Activated CD8-positive, alpha-beta memory T cell treated with anti-CD3 and anti-CD28 coated beads, Interleukin-2, amount 50 U/mL, for 48 hours (primary cell): ENCODE measurements around the gene SCARB2.

Experiments used
- DNase-seq: peaks from one replicate; pipeline ENCODE4 v3.0.0-alpha.2; 2020

The SCARB2 gene

DNA sequence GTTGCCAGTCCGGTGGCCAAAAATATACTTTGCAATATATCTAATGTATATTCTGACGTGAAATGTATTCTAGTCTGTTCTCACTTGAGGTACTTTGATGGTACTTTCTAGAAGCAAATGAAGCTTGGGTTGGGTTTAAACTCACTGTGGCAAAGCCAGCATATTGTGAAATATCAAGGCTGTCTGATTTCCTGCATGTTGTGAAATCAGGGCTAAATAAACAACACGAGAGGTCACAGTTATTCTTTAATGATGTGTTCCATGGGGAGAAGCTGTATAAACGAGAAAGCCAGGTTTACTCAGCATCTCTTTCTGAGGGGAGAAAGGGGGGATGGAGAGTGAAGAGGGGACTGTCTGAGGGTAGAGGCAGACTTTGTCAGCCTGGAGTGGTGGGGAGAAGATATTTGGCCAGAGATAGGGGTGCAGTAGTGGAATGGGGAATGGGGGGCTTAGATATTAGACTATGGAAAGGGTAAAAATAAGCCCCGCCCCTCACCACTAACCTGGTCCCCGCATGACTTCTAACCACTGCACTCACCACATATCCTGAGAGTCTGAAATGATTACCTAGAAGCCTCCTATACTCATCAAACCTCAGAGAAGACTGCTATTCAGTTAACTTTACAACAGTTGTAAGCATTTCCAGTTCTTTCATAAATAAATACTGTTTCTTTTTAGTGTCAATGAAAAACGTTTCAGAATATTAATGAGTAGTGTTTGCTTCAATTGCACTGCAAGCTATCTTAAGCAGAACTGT lies 5.9 kb upstream of the SCARB2 start:
- DNase-seq: no peak

DNA sequence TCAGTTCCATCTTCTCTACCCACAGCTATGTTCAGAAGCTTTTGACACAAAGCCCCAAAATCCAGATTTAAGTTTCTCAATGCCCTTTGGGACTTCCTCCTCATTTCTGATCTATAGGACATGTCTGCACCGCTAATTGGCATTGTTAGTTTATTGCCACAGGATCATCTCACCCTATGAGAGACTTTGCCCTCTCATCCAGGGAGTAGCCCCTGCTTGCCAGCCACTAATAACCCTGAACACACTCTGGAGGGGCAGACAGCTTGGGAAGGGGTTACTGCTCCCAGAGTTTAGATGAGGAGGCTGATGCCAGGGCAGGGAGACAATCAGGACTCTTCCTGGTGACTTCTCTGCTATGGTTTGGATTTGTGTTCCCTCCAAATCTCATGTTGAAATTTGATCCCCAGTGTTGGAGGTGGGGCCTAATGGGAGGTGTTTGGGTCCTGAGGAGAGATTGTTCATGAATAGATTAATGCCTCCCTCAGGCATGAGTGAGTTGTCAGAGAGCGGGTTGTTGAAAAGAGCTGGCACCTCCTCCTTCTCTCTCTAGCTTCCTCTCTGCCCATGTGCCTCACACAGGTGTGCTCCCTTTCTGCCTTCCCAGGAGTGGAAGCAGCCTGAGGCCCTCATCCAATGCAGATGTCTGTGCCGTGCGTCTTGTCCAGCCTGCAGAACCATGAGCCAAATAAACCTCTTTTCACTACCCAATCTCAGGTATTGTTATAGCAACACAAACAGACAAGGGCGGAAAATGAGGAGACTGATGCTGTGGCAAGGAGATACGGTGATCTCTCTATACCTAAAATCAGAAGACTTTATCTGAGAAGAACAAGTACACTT lies 3.6 kb upstream of the SCARB2 start:
- DNase-seq: no peak

DNA sequence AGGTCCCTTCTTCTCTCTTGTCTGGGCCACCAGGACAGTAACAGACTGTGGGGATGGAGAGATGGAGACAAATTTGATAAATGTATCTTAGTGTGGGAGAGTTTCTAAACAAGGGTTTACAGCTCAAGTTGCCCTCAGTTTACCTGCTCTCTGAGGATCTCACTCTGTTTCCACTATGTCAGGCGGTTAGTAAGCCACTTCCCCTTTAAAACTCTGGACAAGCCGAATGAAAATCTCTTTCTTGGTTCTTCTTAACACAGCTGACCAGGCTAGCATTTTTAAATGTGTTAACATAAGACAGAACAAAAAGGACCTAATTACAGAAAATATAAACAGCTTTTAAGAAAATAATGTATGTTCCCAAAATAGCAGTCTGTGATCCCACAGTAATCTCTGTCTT lies 2.9 kb upstream of the SCARB2 start:
- DNase-seq: no peak

DNA sequence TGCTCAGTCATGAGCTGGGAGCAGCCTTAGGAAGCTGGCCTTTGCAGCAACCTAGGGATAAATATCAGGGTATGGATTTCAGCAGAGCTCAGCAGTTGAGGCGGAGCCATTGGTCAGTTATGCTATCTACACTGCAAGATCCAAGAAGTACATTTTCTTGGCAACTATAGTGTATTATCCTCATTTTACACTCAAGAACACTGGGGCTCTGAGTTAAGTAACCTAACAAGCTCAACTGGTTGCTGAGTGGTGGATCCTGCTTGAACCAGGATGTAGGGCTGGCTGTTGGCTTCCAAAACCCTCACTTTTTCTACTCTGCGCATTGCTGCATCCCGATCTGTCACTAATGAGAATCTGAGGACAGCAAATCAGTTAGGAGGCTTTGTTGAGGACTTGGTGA lies 1.5 kb upstream of the SCARB2 start:
- DNase-seq: no peak

DNA sequence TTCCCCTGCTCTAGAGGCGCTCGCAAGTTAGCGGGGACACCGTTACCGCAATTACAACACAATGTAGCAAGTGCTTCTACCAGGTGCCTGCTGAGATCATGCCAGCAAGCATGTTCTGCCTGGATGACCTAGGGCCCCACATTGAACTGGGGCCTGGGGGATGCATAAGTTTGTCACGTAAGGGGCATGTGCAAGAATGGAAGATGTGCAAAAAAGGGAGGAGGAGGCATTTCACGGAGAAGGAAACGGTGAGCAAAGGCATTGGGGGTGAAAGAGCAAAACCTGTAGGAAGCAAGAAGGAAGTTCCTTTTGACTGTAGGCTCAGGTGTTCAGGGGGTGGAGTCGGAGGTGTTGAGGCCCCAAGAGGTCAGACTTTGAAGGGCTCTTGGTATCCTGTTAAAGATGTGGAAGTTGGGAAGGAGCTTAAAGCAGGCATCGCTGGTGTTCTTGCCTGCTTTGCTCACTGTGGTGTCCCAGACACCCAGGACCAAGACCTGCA lies 602 bp upstream of the SCARB2 start:
- no peak for DNase-seq

DNA sequence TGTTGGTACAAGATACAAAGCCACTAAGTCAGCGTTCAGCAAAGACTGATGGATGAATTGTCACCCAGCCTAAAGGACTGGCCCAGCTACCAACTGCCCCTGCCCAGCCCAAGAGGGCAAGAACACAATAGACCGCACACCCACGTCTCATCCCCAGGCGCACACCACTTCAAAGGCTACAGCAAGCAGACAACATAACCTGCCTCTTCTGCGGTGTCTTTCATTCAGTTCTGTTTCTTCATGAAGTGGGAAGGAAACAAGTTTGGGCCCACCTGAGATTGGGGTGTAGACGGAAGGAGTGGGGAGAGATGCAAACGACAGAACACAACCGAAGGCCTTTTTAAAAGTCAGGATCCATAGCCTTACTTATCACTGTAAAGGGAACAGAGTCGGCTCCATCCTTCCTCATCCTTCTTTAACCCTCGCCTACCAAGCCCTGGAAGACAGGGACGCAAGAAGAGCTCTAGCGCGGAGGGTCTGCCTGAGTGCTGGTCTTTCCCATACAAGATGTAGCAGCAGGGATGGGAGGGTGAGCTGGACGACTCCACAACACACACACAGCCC lies 691 bp downstream of the SCARB2 start:
- DNase-seq: no peak

DNA sequence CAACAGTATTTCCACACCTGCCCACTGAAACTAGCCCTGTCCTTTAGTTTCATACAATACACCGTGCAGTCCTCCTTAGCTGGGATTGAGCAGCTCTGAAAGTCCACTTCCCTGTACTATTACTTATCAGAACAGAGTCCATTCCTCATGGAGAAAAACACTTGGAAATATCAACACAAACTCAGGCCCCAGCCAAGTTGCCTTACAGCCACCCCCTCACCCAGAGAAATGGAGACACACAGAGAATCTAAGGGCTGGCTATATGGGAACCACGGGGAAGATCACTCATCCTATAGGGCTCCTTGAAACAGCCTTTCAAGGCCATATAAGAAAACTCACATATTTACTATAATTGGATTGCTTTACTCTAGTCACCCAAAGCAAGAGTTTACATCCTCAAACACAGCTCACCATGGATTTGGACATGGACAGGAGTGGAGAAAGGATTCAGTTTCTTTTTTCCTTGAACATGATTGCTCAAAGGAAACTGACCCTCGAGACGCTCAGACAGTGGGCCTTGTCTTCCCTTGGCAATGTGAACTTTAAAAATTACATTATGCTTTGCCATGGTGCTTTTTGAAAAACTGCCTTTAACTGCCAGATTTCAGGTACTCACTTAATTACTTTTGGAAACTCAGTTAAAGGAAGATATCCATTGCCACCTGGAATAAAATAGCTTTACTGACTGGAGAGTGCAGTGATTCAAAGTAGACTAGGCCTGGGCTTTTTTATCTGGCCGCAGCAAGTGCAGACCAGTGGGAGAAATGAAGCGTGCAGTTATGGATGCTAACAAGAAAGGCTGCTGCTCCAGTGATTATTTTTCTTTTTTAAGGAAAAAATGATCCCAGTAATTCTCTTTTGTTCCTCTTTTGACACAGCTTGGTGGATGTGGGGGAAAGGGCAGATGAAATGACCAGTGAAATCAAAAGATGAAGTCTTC lies 1.6 kb downstream of the SCARB2 start:
- DNase-seq: no peak

DNA sequence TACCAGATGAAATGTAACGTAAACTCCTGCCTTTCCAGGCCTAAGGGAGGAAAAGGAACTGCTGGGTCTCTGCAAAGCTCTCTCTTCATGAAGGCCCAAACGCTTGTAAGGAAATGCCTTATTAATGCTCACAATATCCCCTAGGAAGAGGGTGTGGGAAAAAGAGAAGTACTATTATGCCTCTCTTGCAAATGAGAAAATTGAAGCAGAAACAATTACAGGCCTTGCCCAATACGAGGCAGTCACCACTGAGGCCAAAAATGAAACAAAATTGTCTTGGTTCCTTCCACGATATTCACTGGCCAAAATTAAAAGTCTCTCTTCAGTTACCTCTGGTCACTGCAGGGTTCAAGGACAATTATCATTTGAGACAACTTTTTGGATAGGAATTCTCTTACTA lies 3.2 kb downstream of the SCARB2 start:
- no peak for DNase-seq

DNA sequence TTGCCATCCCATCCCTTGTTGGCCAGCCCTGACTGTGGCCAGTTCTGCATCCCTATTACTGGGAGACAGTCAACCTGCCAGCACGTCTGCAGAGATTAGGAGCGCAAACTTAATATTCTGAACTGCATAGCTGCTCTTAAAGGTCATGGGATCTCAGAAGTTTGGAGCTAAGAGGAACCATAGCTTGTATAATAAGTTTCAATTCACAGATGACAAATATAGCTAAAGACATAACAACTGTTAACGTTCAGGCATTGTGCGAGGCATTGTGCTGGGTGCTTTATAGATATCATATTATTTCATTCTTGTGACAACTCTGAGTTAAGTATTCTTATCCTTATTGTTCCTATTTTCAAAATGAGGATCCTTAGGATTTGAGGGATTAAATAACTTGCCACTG lies 3.7 kb downstream of the SCARB2 start:
- no peak for DNase-seq

DNA sequence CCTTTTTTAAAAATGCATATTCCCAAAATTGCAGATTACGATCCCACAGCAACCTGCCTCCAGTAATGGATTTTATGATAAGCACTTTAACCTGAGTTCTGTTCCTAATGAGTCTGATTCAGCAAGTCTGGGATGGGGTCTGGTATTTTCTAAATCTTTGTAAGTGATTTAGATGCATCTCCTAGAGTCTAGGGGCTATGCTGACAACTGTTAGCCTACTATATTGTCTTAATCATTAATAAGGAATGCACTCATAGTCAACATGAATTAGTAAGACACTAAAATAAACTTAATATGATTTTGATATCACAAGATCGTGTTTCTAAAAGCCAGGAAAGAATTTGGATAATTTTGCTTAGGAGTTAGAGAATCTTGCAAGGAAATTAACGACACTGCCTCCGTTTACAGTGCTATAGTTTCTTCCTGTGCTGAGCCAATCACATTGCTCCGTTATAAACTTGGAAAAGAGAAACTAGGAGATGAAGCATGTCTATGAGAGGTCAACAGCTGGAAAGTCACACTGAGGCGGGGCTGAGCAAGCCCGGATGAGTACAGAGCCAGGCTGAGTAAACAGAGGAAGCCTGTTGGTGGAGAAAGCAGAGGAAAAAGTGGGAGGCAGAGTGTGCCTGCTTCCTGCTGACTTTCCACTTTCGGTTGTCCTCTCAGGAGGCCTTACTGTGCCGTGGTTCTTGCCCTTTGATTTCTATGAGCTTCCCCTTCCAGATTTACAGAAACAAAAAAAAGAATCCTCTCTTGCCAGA lies 5.4 kb downstream of the SCARB2 start:
- DNase-seq: no peak

DNA sequence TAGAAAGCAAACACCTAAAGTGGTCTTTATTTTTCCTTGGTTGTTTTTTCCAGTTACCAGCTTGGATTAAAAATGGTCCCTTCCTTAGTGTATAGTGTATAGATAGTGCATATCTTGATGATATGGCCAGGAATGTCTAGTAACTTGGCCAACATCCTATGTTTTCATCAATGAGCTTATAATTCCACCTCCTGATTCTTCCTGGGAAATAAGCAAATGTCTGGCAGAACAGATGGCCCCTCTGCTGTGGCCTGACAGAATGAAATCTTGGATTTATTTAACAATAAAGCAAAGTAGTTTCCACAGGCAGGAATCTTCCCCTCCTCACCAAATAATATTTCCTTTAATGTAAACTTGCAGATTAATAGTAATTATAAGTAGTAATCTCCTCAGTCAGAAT lies 6.1 kb downstream of the SCARB2 start:
- no peak for DNase-seq

DNA sequence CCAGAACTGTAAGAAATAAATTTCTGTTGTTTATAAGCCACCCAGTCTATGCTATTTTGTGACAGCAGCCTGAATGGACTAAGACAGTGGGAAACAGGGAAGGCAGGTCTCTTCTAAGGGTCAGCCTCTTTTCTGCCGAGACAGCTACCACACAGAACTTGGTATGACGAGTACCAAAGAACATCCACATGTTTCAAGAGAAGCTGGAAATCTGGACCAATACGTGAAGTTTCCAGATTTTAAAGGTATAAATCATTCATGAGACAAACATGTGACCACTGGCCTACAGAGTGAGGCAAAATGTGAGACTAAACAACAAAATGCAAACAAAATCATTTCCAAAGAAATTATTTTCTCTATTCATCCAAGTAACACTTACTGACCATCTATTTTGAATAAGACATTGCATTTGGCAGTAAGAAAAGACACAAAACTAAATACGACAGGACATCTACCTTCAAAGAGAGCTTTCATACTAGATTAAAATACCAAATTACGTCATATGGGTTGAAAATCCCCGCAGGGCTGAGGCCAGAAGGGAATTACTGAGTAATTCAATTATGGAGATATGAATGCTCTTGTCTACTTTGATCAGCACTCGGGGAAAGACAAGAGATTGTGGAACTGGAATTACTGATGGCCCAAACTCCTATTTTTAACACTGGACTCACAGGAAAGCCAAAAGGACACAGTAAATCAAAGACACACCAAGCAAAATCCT lies 7.2 kb downstream of the SCARB2 start:
- no peak for DNase-seq

DNA sequence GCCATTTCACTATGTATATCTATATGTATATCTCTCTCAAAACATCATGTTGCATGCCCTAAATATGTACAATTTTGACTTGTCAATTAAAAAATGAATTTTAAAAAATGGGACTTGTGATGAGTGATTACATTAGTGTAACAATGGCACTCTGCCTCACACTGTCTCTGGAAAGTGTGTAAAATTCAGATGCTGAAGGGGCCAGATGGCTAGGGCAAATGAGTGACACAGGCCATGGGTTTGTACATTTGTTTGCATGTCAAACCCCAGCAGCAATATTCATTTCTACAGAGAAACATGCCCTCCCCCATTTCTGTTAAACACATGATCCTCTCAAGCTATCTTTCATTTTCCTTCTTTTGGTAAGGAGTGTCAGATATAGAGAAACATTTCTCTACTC lies 8.1 kb downstream of the SCARB2 start:
- no peak for DNase-seq

DNA sequence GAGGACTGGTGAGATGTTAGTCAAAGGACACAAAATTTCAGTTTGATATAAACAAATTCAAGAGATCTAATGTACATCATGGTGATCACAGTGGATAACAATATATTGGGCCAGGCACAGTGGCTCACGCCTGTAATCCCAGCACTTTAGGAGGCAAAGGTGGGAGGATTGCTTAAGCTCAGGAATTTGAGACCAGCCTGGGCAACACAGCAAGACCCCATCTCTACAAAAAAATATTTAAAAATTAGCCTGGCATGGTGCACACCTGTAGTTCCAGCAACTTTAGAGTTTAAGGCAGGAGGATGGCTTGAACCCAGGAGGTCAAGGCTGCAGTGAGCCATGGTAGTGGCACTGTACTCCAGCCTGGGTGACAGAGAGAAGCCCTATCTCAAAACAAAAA lies 8.7 kb downstream of the SCARB2 start:
- DNase-seq: no peak

DNA sequence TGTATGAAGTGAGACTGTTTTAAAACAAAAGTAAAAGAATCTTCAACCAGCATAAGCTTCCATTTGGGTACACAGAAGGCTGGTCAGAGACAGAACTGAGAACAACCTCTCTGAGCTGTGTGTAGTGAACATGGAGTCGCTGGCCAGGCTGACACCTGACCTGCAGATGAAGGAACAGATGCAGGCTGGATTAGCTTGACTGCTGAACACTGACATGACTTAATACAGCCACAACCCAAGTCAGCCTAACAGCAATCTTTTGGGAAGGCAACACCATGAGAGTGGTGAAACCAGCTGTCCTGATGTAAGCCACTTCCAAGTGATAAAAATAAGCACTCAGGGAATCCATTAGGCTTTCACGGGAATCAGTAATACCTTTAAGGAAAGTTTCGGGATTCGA lies 10.1 kb downstream of the SCARB2 start:
- no peak for DNase-seq

DNA sequence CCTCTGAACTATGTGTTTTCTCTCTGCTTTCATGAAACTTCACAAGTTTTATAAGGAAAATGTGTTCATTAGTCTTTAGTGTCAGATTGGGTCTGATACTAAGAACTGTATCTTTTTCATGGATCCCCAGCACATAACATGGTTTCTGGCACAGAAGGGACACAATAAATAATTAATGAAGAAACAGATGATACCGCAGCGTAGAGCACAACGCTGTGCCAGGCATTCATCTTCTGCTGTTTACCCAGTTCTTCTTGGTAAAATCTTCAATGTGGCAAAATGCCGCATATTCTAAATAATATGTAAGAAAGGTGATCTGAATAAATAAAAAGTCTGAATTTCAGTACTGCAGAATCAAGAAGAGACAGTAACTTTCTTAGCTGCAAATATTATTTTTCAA lies 12.3 kb downstream of the SCARB2 start:
- DNase-seq: no peak

DNA sequence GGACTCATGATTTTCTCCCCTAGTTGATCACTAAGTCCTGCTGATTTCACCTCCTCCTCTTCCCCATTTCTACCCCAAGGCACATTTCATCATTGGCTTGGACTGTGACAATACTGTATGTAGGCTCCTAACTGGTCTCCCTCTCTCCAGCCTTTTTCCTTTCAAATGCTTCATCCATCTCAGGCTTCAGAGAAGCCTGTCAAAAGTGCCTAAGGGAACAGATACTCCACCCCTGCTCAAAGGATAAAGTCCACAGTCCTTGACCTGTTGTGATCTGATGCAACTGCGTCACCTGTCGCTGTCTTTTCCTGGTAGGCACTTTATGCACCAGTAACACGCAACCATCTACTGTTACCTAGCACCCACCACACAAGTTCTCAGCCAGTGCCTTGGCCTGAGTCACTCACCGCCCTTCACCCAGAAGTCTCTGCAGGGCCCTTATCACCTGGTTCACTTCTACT lies 12.8 kb downstream of the SCARB2 start:
- no peak for DNase-seq

DNA sequence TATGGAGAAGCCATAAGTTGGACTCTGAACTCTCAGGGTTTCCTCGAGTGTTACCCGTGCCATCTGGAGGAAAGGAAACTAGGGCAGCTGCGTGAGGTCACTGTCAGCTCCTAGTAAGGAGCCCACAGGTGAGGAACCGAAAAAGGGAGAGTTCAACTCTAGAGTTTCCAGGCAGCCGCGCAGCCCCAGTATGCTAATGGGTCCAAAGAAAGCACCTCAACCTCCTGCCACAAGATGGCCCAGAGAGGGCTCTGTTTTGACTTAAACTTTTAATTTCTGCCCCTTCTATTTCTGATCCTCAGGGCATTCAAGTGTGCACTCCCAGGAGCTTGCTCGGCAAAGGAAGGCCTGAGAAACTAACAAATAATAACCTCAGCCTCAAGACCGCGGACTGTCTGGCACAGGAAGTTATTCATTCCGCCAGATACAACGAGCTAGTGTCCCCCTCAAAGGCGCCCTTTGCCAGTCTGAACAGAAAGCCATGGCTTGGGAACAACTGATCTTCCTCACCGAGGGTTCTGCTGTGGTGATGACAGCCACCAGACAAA lies 13.9 kb downstream of the SCARB2 start:
- no peak for DNase-seq

DNA sequence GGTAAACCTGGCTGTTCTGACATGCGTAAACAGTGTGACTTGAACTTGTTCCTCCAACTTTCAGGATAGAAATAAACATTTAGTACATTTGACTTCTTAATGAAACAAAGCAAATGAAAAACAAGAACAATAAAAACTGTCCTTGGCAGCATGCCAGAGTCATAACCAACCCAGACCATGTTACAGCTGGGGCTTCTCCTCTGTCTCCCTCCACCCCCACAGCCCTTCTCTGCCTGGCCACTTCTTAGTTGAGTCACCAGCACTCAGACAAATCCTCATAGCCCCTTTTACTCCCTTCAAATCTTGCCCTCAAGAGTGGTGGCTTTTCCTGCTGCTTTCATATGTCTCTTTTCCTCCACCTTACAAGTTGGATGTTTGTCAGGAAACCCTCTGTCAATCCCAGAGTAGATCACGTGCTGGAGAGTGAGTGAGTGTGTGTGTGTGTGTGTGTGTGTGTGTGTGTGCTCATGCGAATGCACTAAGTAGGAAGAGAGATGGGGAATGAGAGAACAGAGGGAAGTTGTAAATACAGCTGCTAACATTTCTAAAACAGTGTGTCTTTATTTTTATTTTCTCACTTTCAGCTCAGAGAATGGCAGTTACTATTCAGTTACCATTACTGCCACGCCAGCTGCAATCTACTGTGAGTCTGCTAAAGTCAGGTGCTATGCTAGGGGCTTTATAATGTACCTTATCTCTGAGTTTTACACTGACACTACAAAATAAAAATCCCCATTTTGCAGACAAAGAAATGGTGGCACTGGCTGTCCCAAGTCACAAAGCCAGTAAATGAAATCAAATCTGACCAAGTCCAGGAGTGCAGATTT lies 15.0 kb downstream of the SCARB2 start:
- DNase-seq: peak; percentile 62

DNA sequence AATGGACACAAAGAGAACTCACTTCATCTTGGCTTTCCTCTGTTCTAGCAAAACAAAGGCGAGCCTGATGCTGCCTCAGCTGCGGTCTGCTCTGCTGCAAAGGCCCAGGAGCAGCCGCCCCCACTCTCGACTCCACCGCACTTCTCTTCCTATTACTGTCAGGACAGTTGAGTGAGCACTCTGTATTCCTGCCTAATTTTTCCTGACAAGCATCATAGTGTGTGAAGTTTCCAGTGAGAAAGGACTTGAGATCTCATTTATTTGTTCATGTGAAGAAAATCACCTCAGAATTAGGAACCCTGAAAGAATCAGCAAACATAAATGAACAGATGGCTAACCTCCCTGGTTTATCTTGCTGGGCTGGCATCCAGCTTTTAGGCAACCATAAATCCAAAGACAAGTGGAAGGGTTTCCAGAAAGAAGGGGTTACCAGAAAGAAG lies 15.6 kb downstream of the SCARB2 start:
- peak; percentile 62 for DNase-seq
